ENCODE data around the gene PASK. TPM values are rescaled to one million over a fixed set of nuclear protein-coding genes. Genes with fewer than 3 reads are reported as not detected.

PASK gene
- total and polyA plus RNA-seq, 2 donors (not counting 1 experiment from before 2014, with no cell fraction given): 48.2 to 144 TPM

DNA sequence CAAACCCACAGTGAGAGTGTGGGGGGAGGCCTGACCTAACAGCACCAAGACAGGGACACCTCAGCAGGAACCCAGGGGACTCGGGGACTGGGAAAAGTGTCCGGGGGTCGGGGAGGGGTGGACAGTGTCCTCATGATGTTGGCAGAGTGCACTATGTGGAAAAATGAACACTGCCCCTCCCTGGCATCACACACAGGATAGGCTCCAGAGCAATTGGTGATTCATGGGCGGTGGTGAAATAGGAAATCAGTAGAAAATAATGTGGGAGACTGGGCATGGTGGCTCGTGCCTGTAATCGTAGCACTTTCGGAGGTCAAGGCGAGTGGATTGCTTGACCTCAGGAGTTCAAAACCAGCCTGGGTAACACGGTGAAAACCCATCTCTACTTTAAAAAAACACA is 35.6 kb upstream of the PASK start:
- H3K9me3 ChIP-seq (ENCODE audit: control extremely low read depth in 1 of 3, control insufficient read depth in 2 of 3, insufficient read depth in 1 of 3, low read length in 2 of 3): no peaks in the 10 kb centered on the region
- peaks cover 0 to 12% of the 10 kb centered on the region in 2 donors for H3K4me1 ChIP-seq (ENCODE audit: control insufficient read depth in 2 of 2, insufficient read depth in 2 of 2, low read length in 2 of 2)
- H3K9ac ChIP-seq (ENCODE audit: low read length): no peak overlapping the region
- TF ChIP-seq EZH2 (IDR thresholded peaks at IDR 0.05; ENCODE audit: borderline replicate concordance, insufficient read depth, low read depth, low read length, poor library complexity, severe bottlenecking): no peak
- TF ChIP-seq, protein P1, sequence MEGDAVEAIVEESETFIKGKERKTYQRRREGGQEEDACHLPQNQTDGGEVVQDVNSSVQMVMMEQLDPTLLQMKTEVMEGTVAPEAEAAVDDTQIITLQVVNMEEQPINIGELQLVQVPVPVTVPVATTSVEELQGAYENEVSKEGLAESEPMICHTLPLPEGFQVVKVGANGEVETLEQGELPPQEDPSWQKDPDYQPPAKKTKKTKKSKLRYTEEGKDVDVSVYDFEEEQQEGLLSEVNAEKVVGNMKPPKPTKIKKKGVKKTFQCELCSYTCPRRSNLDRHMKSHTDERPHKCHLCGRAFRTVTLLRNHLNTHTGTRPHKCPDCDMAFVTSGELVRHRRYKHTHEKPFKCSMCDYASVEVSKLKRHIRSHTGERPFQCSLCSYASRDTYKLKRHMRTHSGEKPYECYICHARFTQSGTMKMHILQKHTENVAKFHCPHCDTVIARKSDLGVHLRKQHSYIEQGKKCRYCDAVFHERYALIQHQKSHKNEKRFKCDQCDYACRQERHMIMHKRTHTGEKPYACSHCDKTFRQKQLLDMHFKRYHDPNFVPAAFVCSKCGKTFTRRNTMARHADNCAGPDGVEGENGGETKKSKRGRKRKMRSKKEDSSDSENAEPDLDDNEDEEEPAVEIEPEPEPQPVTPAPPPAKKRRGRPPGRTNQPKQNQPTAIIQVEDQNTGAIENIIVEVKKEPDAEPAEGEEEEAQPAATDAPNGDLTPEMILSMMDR (IDR thresholded peaks at IDR 0.05): no peak
- H3K36me3 ChIP-seq (replicated peaks in 1 of 2; ENCODE audit: control extremely low read depth in 1 of 2, control insufficient read depth in 1 of 2, extremely low read depth in 1 of 2, insufficient read depth in 2 of 2, low read length in 1 of 2): peaks cover 0 to 5% of the 10 kb centered on the region in 2 experiments
- intact Hi-C loops (cut with micrococcal nuclease): no loop called here
- H4K20me1 ChIP-seq (ENCODE audit: control insufficient read depth, insufficient read depth, low read length, poor library complexity, severe bottlenecking): no peaks in the 10 kb centered on the region
- Mint-ChIP-seq H3K27ac (no peak overlapping the region), H3K9me3 (ENCODE audit: insufficient read depth) (no peaks in the 10 kb centered on the region), H3K4me1 (peaks cover 7% of the 10 kb centered on the region), H3K4me3 (no peak overlapping the region), H3K27me3 (no peaks in the 10 kb centered on the region)
- no peaks in the 10 kb centered on the region for H3K79me2 ChIP-seq (ENCODE audit: control insufficient read depth, insufficient read depth, low read length)
- H3K27me3 ChIP-seq (replicated peaks in 1 of 4; ENCODE audit: control extremely low read depth in 1 of 4, control insufficient read depth in 3 of 4, insufficient read depth in 4 of 4, low read length in 3 of 4): no peaks in the 10 kb centered on the region
- no peak overlapping the region for H3K27ac ChIP-seq (ENCODE audit: low read length in 2 of 2)
- DNase-seq (no peak), ATAC-seq (ENCODE audit: low read depth) (no peak)
- H2AFZ ChIP-seq (ENCODE audit: insufficient read depth, low read depth, low read length, poor library complexity, severe bottlenecking): no peak overlapping the region
- H3K4me2 ChIP-seq (replicated peaks; ENCODE audit: low read depth, low read length, poor library complexity, severe bottlenecking): no peak overlapping the region
- ChIA-PET POLR2A (no interaction called here), CTCF (no interaction called here)
- 83% methylated on average over 6 of the region's 9 CpGs for WGBS (ENCODE audit: insufficient coverage)
- H3K4me3 ChIP-seq (ENCODE audit: control extremely low read depth in 1 of 5, extremely low read depth in 1 of 5, insufficient read depth in 1 of 5, low read depth in 2 of 5, low read length in 4 of 5): no peak overlapping the region

DNA sequence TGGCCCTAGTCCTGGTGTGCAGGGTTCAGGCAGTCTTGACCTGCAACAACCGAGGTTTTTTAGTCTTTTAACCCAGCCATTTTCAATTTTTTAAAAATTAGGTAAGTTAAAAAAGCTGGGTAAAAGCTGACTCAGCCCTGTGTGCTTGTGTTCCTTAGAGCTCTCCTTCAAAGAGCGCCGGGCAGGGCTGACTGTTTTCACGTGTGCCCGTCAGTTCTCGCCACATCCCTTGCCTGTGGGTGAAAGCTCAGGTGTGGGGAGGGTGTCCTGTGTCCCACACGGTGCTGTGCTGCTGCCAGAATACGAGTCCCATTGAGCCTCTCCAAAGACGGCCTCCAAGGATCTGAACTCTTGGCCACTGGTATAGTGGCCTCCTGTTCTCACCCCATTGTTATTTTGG is 33.9 kb upstream of the PASK start:
- no peak overlapping the region for H3K4me2 ChIP-seq (replicated peaks; ENCODE audit: low read depth, low read length, poor library complexity, severe bottlenecking)
- 100% methylated on average over 2 of the region's 9 CpGs for WGBS (ENCODE audit: insufficient coverage)
- peaks cover 3% of the 10 kb centered on the region for H3K4me1 Mint-ChIP-seq
- H3K9me3 ChIP-seq (ENCODE audit: control extremely low read depth in 1 of 3, control insufficient read depth in 2 of 3, insufficient read depth in 1 of 3, low read length in 2 of 3): no peaks in the 10 kb centered on the region
- H3K9ac ChIP-seq (ENCODE audit: low read length): no peak overlapping the region
- H3K27me3 Mint-ChIP-seq: no peaks in the 10 kb centered on the region
- TF ChIP-seq, protein P1 (IDR thresholded peaks at IDR 0.05): no peak
- TF ChIP-seq EZH2 (IDR thresholded peaks at IDR 0.05; ENCODE audit: borderline replicate concordance, insufficient read depth, low read depth, low read length, poor library complexity, severe bottlenecking): no peak
- H3K27ac ChIP-seq (ENCODE audit: low read length in 2 of 2): no peak overlapping the region
- no peak overlapping the region for H2AFZ ChIP-seq (ENCODE audit: insufficient read depth, low read depth, low read length, poor library complexity, severe bottlenecking)
- H4K20me1 ChIP-seq (ENCODE audit: control insufficient read depth, insufficient read depth, low read length, poor library complexity, severe bottlenecking): no peaks in the 10 kb centered on the region
- H3K4me1 ChIP-seq (ENCODE audit: control insufficient read depth in 2 of 2, insufficient read depth in 2 of 2, low read length in 2 of 2): peaks cover 0 to 4% of the 10 kb centered on the region in 2 donors
- H3K36me3 ChIP-seq (replicated peaks in 1 of 2; ENCODE audit: control extremely low read depth in 1 of 2, control insufficient read depth in 1 of 2, extremely low read depth in 1 of 2, insufficient read depth in 2 of 2, low read length in 1 of 2): peaks cover 0 to 15% of the 10 kb centered on the region in 2 experiments
- ChIA-PET CTCF (interaction anchor here (0.6 kb wide), 1 partner anchor 734 kb away, joined by 3 read pairs; no protein-coding TSS in a partner anchor), POLR2A (no interaction called here)
- no peak for DNase-seq
- H3K79me2 ChIP-seq (ENCODE audit: control insufficient read depth, insufficient read depth, low read length): no peaks in the 10 kb centered on the region
- H3K4me3 Mint-ChIP-seq: no peak overlapping the region
- H3K9me3 Mint-ChIP-seq (ENCODE audit: insufficient read depth): no peaks in the 10 kb centered on the region
- no peak overlapping the region for H3K27ac Mint-ChIP-seq
- no peak overlapping the region for H3K4me3 ChIP-seq (ENCODE audit: control extremely low read depth in 1 of 5, extremely low read depth in 1 of 5, insufficient read depth in 1 of 5, low read depth in 2 of 5, low read length in 4 of 5)
- no peaks in the 10 kb centered on the region for H3K27me3 ChIP-seq (replicated peaks in 1 of 4; ENCODE audit: control extremely low read depth in 1 of 4, control insufficient read depth in 3 of 4, insufficient read depth in 4 of 4, low read length in 3 of 4)
- intact Hi-C loops (cut with micrococcal nuclease): no loop called here
- no peak for ATAC-seq (ENCODE audit: low read depth)

Measured in B cell (primary cell).